Endothelial cell (in vitro differentiated cells): ENCODE results near the gene BRD8. TPM values are rescaled to one million over a fixed set of nuclear protein-coding genes. Genes with fewer than 3 reads are reported as not detected.

Experiments
- DNase-seq: peaks from one replicate; pipeline ENCODE4 v3.0.0; 2021; ENCODE audit warnings: low spot score
- H3K27ac Mint-ChIP-seq: one replicate; pipeline ENCODE4 v1.8.0; 2021; ENCODE audit warnings: mixed read lengths, inconsistent platforms; ENCODE audit not compliant: unreplicated experiment
- H3K27me3 Mint-ChIP-seq: one replicate; pipeline ENCODE4 v1.8.0; 2021; ENCODE audit warnings: mild to moderate bottlenecking, moderate library complexity, mixed read lengths, inconsistent platforms; ENCODE audit not compliant: unreplicated experiment
- H3K36me3 Mint-ChIP-seq: one replicate; pipeline ENCODE4 v1.8.0; 2021; ENCODE audit warnings: mild to moderate bottlenecking, low read depth, mixed read lengths, inconsistent platforms; ENCODE audit not compliant: unreplicated experiment
- H3K4me1 Mint-ChIP-seq: one replicate; pipeline ENCODE4 v1.8.0; 2021; ENCODE audit warnings: mild to moderate bottlenecking, mixed read lengths, inconsistent platforms; ENCODE audit not compliant: unreplicated experiment
- H3K4me3 Mint-ChIP-seq: one replicate; pipeline ENCODE4 v1.8.0; 2021; ENCODE audit warnings: mild to moderate bottlenecking, mixed read lengths, inconsistent platforms; ENCODE audit not compliant: unreplicated experiment
- H3K9me3 Mint-ChIP-seq: one replicate; pipeline ENCODE4 v1.8.0; 2021; ENCODE audit warnings: mixed read lengths, inconsistent platforms; ENCODE audit not compliant: unreplicated experiment
- total RNA-seq: library from RNA; stranded (reverse); fragmentation: NEBNext Ultra II Directional; extraction: Animal tissue kit (Norgen Biotek cat#: 25700); gene quantifications from one replicate; pipeline ENCODE4 v1.2.1, GENCODE V29; 2021; ENCODE audit not compliant: unreplicated experiment
- TF ChIP-seq, protein P1 (sequence below): fragments of 200-600 bp; sonication (generic); IDR thresholded peaks from one replicate; pipeline ENCODE4 v1.5.0; 2021; ENCODE audit warnings: antibody characterized with exemption; ENCODE audit not compliant: unreplicated experiment

The BRD8 gene
- total RNA-seq, 1 donor from 2014 or later, result 52.0 TPM

DNA sequence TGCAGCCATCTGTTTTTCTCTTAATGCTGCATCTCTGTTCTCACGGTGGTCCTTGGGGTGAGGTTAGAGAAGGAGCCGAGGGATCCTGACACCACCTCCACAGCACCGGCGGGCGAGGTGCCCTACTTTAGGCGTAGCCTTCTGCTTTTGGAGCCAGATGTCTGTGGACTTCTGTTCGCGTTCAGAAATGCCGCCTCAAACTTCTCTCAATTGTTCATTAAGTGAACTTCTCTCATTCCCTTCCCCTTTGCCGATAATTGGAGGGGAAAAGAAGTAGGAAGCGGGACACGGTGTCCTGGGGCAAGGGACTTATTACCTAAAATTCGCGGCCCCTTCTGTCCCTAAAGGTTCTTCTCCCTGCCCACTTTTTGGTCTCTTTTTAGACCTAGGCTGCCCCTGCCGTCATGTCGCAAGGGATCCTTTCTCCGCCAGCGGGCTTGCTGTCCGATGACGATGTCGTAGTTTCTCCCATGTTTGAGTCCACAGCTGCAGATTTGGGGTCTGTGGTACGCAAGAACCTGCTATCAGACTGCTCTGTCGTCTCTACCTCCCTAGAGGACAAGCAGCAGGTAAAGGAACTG lies 937 bp upstream of the BRD8 start:
- DNase-seq, result peak; percentile 8
- no peaks in the 10 kb centered on the region for H3K9me3 Mint-ChIP-seq
- peaks cover 16% of the 10 kb centered on the region for H3K36me3 Mint-ChIP-seq
- TF ChIP-seq, protein P1, sequence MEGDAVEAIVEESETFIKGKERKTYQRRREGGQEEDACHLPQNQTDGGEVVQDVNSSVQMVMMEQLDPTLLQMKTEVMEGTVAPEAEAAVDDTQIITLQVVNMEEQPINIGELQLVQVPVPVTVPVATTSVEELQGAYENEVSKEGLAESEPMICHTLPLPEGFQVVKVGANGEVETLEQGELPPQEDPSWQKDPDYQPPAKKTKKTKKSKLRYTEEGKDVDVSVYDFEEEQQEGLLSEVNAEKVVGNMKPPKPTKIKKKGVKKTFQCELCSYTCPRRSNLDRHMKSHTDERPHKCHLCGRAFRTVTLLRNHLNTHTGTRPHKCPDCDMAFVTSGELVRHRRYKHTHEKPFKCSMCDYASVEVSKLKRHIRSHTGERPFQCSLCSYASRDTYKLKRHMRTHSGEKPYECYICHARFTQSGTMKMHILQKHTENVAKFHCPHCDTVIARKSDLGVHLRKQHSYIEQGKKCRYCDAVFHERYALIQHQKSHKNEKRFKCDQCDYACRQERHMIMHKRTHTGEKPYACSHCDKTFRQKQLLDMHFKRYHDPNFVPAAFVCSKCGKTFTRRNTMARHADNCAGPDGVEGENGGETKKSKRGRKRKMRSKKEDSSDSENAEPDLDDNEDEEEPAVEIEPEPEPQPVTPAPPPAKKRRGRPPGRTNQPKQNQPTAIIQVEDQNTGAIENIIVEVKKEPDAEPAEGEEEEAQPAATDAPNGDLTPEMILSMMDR, result no peak
- no peak overlapping the region for H3K4me3 Mint-ChIP-seq
- H3K27ac Mint-ChIP-seq, result no peak overlapping the region
- peaks cover 7% of the 10 kb centered on the region for H3K4me1 Mint-ChIP-seq
- no peaks in the 10 kb centered on the region for H3K27me3 Mint-ChIP-seq

DNA sequence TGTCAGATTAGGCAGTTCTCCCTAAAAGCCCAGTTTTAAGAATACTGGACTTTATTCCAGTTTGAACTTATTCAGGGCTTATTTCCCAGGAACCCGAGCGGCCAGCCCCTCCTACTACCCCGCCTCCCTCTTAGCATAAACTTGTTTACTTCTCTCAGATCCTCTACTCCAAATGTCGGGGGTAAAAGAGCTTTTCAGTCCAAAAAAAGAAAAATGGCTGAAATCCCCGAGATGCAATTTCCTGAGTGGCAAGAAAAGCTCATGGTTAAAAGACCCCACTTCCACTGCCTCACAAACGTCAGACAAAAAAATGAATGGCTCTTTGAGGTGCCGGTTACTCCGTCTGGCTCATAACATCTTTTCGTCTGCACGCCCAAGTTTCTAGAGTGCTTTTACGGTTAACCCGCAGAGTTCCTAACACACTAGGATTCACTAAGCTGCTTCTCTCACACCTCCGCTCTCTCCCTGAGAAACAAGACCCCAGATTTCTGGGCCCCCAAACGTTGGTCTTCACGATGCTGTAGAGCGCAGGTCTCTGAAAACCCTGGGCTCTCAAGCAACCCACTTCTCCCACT lies 402 bp downstream of the BRD8 start:
- Mint-ChIP-seq H3K27me3 (peaks cover 3% of the 10 kb centered on the region), H3K27ac (no peak overlapping the region), H3K4me3 (no peak overlapping the region), H3K9me3 (no peaks in the 10 kb centered on the region), H3K36me3 (peaks cover 8% of the 10 kb centered on the region), H3K4me1 (peaks cover 7% of the 10 kb centered on the region)
- TF ChIP-seq, protein P1, result no peak
- DNase-seq, result peak; percentile 7

DNA sequence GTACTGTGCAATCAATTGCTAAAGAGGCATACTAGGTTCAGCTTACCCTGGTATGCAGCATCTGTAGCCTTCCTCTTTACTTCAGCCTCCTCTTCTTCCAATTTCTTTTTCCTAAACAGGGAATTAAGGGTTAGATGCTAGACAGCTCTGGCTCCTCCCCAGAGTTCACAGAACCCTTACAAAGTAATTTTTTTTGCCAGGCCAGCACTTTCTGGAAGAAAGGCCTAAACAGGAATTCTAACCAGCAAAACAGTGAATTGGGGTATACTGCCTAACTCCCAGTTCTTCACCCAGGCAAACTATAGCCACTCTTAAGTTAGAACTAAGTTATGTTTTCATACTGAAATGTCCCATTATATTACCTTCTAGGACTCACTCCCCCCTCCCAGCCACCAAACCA lies 8.1 kb downstream of the BRD8 start:
- no peak overlapping the region for H3K4me3 Mint-ChIP-seq
- no peak for DNase-seq
- no peaks in the 10 kb centered on the region for H3K9me3 Mint-ChIP-seq
- H3K27ac Mint-ChIP-seq, result no peak overlapping the region
- no peaks in the 10 kb centered on the region for H3K4me1 Mint-ChIP-seq
- TF ChIP-seq, protein P1, result no peak
- H3K36me3 Mint-ChIP-seq, result peaks cover 28% of the 10 kb centered on the region
- H3K27me3 Mint-ChIP-seq, result peaks cover 3% of the 10 kb centered on the region

DNA sequence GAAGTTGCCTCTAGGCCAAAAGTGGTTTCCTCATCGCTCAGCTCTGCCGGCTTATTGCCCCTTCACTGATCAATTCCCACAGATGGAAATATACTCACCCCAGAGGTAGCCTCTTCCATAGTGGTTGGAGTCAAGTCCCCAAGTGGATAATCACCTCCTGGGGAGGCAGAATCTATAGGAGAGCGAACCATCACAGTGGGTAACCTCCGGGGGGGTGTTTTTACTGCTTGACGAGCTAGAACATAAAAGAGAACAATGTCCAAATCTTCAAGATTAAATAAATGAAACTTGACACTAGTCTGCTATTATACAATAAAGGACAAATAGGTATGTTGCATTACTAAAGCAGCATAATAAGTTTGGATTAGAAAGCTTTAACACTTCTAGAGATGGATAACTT lies 9.3 kb downstream of the BRD8 start:
- Mint-ChIP-seq H3K27me3 (peaks cover 3% of the 10 kb centered on the region), H3K4me3 (no peak overlapping the region), H3K4me1 (no peaks in the 10 kb centered on the region), H3K27ac (no peak overlapping the region), H3K36me3 (peaks cover 35% of the 10 kb centered on the region), H3K9me3 (no peaks in the 10 kb centered on the region)
- TF ChIP-seq, protein P1, result no peak
- DNase-seq, result no peak

DNA sequence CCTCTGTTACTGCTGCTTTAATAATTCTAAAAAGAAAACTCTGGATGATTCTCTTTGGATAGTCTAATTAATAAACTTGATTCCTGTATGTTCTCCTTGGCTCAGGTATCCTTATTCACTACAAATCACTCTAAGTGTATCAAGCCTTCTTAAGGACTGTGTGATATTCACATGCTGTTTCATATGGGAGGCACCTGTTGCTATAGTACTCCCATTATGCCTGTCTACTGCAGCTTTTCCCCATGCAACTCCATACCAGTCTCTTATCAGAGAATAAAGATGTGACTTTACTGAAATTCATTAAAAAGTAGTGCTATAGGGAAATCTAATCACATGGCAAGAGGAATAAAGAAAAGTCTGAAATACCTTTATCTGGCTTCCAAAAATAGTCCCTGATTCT lies 14.7 kb downstream of the BRD8 start:
- peaks cover 50% of the 10 kb centered on the region for H3K36me3 Mint-ChIP-seq
- H3K4me1 Mint-ChIP-seq, result peaks cover 2% of the 10 kb centered on the region
- DNase-seq, result no peak
- H3K4me3 Mint-ChIP-seq, result no peak overlapping the region
- H3K27ac Mint-ChIP-seq, result no peak overlapping the region
- H3K27me3 Mint-ChIP-seq, result no peaks in the 10 kb centered on the region
- TF ChIP-seq, protein P1, result no peak
- H3K9me3 Mint-ChIP-seq, result no peaks in the 10 kb centered on the region
